Stimulated activated CD8-positive, alpha-beta memory T cell treated with anti-CD3 and anti-CD28 coated beads, Interleukin-12 subunit alpha, Interleukin-12 subunit beta, amount 100 ng/mL, for 1 hour (primary cell): ENCODE results near the gene SNTG2.

Experiments
- DNase-seq: peaks from one replicate; pipeline ENCODE4 v3.0.0-alpha.2; 2020; ENCODE audit warnings: low read depth

Gene SNTG2

DNA sequence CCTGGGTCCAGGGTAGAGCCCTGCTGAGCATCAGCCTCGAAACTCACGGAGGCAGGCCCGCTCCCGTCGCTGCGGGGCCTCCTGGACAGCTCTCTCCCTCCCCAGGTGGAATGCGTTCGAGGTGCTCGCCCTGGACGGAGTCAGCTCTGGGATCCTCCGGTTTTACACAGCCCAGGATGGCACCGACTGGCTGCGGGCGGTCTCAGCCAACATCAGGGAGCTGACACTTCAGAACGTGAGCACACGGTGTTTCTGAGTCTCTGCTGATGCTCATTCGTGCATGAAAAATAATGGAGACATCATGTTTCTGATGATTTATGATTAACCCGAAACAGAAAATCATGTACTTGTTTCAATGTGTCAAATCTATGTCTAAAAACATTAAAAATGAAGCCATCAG lies 287.1 kb downstream of the SNTG2 start:
- DNase-seq, result no peak

DNA sequence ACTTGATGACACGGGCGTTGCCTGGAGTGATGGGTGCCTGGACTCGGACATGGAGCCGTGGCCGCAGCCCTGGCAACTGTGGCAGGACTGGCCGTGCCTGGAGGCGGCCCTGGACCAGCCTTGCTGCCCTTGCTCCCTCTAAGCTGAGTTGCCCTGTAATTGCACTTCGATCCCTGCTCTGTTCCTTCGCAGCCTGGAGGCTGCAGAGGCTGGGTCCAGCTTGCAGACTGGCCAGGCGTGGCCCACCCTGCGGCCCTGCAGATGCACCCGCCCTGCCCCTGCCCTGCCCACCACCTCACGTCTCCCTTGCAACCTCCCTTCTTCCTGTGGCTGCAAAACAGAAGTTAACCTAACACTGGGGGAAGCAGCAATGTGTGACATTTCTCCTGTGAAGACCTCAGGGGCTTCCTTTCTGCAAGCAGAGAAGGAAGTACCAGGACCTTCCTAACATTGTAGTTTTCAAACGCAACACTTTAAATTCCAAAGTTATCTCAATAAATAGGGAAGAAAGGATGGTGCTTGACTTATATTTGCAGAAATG lies 288.0 kb downstream of the SNTG2 start:
- no peak for DNase-seq

DNA sequence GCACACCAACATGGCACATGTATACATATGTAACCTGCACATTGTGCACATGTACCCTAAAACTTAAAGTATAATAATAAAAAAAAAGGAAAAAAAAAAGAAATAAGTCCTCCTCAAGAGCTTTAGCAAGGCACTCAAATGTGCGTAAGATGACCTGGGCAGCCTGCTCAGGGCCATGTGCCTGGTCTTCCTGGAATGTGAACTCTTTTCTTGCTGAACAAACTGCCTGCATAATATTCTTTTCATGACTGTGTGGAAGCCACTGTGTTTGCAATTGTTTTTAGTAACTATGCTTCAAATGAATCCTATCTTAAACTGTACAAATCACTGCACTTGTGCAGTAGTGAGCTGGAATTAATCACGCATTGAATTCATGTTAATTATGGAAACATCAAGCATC lies 294.5 kb downstream of the SNTG2 start:
- no peak for DNase-seq

DNA sequence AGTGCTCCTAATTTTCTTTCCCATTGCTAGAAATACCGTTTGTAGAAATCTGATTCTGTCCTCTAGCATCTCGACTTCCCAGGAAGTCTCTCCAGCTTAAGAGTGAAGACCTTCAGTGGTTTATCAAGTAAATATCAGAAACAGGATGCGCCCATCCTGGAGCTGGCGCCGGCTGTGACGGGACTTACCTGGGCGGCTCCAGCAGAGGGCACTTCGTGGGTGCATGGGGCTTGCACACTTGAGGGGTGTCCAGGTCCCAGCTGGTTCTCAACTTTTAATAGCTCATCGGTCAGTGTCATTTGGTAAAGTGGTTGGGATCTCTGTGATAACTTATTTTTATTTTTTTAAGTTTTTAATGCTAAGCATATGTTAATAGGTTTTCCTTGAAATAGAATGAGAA lies 295.6 kb downstream of the SNTG2 start:
- no peak for DNase-seq

DNA sequence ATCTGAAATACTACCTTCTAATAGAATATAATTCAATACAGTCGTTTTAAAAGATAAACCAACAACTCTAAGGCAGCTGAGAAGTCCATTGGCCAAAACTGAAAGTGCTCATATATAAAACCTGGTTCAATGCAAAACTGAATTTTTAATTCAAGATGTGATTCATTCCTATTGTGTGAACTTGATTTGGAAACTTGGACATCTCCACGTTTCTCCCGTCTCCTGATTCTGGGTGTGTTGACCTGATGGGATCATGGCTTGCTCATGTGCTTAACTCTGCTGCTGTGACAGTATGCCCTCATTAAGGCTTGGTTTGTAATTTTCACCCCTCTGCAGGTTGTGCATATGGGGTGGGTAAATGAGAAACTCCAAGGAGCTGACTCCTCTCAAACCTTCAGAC lies 296.3 kb downstream of the SNTG2 start:
- no peak for DNase-seq

DNA sequence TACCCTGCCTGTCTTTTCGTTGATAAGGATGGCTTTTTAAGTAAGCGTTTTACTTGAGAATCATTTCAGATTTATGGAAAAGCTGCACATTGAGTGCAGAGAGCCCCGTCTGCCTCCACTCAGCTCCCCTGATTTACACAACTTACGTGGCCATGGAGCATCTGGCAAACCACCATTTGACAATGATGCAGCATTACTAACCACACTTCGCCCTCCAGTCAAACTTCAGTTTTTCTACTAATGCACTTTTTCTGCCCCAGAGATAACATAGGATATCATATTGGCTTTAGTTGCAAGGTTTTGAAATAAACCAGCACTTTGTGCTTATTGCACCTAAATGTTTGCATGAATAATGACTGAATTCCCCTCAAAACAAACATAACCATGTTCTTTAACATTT lies 297.5 kb downstream of the SNTG2 start:
- DNase-seq, result no peak

DNA sequence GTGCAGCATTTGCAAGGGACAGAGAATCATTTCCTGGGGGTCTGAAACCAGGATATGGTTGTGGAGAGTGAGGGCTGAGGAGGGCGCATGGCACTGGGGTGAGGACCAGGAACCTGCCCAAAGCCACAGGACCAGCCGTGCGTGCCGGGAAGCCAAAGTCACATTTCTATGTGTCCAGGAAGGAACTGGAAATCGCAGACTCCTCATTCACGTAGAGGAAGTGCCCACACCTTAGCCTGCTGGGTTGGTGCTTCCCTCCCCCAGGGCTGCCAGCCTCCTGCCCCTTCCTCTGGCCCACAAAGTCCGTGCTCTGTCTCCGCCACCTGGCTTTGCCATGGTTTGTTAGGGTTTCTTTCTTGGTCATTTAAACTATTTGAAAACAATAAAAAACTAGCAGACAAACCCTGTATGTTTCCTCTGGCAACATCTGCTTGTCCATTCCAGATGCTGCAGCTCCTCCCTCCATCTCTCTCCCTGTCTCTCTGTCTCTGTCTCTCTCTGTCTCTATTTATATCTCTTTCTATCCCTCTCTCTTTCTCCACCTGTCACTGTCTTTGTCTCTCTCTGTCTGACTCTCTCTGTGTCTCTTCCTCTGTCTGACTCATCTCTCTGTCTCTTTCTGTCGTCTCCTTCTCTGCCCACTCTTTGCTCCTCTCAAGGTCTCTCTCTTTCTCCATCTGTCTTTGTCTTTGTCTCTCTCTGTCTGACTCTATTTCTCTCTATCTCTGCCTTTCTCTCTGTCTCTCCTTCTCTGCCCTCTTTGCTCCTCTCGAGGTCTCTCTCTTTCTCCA lies 299.4 kb downstream of the SNTG2 start:
- no peak for DNase-seq

DNA sequence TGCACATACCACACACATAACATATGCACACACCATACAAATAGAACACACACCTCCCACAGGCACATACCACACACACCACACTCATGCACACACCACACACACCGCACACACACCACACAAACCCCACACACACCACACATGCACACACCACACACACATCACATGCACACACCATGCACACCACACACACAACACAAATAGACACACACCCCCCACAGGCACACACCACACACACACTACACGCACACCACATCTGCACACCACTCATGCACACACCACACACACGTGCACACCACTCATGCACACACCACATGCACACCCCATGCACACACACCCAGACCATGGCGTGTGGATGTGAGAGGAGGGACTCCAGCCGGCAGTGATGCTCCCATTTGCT lies 300.9 kb downstream of the SNTG2 start:
- DNase-seq, result no peak

DNA sequence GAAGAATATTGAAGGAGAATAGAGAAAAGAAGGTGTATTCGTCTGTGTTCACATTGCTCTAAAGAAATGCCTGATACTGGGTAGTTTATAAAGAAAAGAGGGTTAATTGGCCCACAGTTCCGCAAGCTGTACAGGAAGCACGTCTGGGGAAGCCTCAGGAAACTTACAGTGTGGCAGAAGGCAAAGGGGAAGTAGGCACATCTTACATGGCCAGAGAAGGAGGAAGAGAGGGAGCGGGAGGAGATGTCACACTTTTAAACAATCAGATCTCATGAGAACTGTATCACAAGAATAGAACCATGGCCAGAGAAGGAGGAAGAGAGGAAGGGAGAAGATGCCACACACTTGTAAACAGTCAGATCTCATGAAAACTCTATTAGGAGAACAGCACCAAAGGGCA lies 303.0 kb downstream of the SNTG2 start:
- DNase-seq, result no peak

DNA sequence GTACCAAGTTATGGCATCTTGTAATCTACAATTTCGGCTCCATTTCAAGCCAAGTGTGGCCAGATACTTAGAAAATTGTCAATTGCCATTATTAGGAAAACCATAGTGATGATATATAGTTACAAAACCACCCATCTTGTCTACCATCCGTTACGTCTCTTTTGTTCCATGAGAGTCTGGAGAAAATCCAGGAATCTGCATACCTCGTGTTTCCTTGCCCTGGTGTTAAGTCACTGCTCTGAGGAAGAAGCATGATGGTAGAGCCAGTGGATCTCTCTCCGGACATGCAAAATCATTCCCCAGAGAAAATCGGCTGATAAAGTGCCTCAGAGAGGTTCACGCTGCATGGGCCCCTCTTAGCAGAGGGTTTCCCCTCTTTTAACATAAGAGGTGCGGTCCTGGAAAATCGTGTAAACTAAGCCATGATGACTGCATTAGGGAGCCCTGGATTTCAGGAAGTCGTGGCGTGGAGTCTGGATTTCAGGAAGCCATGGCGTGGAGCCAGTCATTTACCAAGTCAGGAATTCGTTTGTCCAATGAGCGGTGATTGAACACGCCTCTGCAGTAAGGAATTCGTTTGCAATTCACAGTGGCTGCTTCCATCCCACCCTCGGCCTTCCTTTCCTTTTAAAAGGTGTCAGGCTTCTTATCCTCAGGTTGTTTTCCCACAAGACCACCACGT lies 304.2 kb downstream of the SNTG2 start:
- DNase-seq, result no peak

DNA sequence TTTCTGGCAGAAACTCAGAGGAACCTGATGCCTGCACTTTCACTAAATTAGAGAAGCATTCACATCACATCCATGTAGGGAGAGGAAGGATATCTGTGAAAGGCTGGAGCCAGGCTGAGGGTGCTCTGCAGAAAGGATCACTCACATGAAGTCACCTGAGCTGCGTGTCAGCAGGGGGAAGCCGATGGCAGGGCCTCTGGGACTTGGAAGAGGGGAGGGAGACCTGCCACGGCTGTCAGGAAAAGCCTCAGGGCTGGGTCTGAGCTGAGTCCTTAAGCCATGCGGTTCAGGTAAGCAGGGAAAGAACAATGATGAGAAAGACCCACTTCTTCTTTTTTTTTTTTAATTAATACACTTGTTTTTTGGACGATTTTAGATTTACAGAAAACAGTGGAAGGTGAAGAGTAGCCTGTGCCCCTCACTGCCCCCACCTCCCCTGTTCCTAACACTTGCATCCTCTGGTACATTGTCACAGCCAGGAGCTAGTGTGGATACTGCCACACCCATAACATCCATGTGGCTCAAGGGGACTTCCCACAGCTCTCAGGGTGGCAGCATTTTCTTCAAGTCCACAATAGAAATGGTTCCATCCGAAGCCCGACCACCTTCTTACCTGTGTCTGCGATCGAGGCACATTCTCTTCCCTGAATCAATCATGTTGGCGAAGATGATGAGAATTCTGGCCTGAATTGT lies 306.1 kb downstream of the SNTG2 start:
- no peak for DNase-seq

DNA sequence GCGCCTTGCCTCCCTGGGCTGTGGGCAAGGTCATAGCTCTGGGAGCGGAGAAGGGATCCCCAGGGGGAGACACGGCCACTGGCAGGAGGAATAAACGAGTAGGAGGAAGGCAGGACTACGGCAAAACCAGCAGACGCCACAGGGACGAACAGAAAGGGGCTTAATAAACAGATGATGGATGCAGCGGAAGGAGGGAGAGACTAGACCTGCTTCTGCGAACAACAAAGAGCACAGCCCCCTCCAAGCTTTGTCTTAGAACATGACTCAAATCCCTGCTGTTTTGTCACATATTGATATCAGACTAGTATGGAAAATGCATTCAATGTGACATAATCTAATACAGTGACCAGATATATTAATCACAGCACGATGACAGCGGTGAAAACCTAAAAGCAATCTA lies 306.7 kb downstream of the SNTG2 start:
- DNase-seq, result no peak

DNA sequence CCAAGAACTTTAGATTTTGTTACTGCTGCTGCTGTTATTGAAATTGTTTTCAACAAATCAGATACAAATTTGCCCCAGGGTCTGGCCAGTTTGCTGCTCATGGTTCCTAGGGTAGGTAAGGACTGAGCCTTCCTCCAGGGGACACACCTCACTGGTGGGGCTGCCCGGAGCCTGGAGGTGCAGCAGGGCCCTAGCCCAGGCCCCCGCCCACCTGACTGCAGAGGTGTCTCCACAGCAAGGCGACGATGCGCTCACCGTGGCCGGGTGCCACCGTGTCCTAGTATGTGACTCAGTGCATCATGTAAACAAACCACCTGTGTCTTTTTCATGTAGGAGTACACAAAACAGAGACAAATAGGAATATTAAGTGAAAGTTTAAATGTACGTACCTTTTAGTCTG lies 309.1 kb downstream of the SNTG2 start:
- no peak for DNase-seq

DNA sequence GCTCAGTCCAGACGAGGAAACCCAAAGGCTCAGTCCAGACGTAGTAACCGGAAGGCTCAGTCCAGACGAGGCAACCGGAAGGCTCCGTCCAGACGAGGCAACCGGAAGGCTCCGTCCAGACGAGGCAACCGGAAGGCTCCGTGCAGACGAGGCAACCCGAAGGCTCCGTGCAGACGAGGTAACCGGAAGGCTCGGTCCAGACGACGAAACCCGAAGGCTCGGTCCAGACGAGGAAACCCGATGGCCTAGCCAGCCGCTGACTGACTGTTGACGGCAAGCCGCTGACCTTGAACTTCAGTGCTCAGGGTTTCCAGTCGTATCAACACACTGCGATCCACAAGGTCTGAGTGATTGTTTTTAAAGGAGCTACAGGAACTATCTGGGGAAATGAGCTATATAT lies 312.0 kb downstream of the SNTG2 start:
- DNase-seq, result no peak

DNA sequence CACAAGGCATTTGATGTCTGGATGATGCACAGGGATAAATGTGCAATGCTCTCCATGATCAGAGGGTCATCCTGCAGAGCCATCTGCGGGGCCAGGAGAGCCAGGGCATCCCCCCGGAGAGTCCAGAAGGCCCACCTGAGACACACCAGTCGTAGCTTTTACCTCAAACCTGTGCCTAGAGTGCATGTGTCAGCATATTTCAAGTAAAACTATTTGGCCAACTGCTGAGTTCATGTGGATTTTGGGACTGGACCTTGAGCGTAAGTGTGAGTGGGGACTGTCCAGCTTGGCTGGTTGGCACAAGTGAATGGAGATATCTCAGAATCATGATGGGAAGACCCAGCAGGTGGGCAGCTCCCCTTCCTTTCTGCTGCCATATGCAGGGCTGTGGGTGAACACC lies 314.8 kb downstream of the SNTG2 start:
- DNase-seq, result no peak

DNA sequence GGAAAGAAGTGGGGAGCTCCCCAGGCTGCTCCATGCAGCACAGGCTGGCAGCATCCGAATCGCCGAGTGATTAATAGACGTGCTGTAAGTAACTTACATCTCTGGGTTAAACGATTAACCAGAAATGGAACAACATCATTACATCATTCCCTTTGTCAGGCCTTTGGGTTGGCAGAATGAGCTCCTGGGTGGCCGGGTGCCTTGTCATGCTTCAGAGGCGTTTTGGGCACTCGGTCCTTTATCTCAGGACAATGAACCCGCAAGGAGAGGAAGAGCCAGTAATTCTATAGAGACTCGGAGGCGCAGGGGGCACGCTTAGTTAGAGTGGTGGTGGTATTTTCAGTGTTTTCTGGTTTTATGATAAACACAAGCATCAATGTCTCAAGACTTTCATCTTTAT lies 315.7 kb downstream of the SNTG2 start:
- DNase-seq, result no peak

DNA sequence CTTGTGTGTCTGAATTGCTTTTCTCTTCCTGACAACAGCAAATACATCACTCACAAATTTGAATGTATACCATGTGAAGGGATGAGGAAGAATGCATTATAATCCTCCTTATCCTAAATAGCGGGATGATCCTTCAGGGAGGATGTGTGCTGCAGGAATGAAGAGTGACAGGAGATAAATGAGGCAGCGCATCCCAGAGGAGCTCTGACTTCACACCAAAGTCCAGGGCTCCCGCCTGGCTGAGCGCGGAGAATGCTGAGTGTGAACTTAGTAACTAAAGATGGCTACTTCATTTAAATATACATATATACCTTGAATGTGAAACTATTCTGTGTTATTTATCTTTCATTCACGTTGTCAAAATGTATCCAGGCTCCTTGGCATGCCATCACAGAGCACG lies 317.4 kb downstream of the SNTG2 start:
- no peak for DNase-seq

DNA sequence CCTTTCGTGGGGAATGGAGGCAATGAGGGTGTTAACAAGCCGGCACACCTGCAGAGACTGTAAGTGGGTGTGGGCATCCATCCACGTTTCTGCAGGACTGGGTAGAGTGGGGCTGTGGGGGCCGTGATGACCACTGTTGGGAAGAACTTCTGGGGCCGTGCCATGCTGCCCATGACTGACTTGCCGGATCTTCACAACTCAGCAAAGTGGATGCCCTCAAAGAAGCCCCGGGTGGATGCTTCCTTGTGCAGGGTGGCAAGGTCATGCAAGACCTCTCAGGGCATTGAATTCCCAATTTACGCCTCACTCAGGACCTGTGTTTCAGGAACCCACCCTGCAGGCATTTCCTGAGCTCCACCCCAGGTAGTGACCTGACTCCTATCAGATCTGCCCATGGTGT lies 319.2 kb downstream of the SNTG2 start:
- no peak for DNase-seq

DNA sequence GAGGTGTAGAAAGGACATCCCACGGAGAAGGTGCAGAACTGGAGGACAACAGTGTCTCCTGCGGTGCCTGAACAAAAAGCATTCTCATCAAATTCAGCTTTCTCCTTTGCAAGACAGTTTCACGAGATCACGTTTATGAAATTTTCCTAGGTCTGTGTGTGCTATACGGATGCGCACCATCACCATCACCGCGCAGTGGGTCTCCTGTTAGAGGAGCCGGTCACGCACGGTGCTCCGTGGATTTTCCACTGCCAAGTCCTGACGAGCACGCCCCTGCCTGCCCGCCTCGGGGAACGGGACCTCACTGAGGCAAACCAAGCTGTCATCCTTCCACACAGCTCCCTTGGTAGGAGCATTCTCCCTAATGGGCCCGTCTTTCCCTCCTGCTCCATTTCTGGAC lies 322.2 kb downstream of the SNTG2 start:
- DNase-seq, result no peak

DNA sequence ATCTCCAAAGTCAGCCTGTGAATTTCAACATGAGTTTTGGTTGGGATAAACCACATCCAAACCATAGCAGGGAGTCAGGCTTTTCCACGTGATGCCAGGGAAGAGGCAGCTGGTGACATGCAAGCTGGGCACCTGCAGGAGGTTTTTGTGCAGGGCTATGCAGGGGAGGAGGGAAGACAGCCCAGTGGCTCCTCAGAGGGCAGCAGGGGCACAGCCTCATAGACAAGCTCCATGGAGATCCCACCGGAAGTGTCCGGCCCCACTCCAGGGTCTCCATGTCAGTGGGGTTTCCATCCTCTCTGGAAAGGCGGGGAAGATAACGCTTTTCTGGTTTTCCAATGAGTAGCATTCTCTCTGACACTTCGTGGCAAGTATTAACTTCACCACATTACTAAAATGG lies 327.0 kb downstream of the SNTG2 start:
- no peak for DNase-seq

DNA sequence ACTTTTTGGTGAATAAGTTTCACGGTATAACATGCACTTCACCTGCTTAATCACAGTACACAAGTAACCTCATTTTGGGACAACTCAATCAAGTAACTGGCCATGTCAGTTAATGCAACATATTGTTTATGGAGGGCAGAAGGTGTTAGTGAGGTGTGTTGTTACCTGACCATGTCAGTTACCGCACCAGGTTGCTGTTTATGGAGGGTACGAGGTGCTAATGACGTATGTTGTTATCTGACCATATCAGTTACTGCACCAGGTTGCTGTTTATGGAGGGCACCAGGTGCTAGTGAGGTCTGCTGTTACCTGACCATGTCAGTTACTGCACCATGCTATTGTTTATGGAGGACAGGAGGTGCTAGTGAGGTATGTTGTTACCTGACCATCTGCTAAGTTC lies 327.5 kb downstream of the SNTG2 start:
- DNase-seq, result no peak

DNA sequence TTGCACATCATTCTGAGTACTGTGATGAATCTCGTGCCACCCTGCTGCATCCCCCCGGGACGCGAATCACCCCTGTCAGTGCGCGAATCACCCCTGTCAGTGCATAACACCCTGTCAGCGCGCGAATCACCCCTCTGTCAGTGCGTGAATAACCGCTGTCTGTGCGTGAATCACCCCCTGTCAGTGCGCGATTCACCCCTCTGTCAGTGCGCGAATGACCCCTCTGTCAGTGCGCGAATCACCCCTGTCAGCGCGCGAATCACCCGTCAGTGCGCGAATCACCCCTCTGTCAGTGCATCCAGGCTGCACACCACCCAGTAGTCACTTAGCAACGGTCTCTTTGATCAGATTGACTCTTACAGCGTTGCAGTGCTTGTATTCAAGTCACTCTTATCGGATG lies 328.2 kb downstream of the SNTG2 start:
- DNase-seq, result no peak

DNA sequence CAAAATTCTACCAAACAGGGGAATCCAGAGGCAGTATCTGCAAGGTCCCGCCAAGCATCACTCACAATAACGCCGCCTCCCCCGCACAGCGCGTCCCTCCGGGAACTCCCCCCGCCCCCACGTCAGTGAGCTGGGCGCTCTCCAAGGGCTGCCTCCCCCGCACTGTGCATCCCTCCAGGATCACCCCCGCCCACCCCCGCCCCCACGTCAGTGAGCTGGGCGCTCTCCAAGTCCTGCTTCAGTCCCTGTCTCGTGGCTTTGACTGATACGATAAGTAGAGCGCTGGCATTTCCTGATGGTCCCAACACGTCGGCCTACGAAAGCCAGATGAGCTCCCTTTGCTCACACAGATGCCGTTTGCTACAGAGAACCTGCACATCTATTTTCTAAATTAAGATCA lies 331.9 kb downstream of the SNTG2 start:
- DNase-seq, result no peak
